Measurements from ENCODE around the gene SELL.
"Not testable (repeated sequence)": the region's sequence is repeated elsewhere in the genome, so short reads cannot be mapped to it uniquely, and the experiment has no call there.

Gene SELL

DNA sequence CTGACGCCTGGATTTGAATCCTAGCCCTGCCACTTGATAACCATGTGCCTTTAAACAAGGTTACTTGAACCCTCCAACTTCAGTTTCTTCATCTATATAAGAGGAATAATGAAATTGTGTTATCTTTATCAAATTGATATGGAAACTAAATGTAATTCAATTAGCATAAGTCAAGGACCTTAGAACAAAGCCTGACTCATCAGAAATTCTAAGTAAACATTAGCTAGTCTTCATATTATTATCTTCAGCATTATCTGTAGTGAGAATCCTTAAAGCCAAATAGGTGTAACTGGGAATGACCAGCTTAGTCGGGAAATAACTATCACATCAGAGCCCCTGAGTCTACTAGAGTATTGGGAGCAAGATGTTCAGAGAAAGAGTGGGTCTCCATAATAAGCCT lies 6.6 kb downstream of the SELL start:
- DNase-seq = no peak

DNA sequence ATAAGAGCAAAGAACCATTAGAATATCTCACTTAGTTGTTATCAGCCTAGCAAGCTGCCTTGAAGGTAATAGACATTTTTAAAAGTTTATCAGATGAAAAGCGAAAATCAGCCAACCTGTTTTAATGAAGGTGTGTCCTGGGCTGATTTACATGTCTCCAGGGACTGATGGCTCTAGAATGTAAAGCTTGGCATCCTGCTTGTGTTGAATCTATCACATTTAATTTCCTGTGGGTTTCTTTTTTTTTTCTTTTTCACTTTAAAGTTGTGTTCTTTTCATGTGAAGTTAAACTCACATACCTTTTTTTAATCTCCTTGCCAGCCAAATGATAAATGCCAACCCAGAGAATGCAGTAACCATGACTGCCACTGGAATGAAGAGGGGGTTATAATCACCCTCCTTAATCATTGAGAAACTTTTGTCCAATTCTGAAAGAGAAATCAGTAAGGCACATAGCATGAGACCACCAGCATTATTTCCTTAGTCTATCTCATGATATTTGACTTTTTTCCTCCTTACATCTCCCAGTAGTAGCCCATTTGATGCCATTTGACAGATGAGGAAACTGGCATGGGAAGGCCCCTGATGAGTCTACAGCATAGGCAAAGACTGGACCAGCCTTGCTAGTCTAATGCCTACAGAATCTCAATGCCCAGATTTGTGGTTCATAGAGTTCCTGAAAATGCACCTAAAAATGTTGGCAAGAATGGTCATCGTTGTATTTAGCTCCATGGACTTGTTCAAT lies 10.0 kb downstream of the SELL start:
- no peak for DNase-seq

DNA sequence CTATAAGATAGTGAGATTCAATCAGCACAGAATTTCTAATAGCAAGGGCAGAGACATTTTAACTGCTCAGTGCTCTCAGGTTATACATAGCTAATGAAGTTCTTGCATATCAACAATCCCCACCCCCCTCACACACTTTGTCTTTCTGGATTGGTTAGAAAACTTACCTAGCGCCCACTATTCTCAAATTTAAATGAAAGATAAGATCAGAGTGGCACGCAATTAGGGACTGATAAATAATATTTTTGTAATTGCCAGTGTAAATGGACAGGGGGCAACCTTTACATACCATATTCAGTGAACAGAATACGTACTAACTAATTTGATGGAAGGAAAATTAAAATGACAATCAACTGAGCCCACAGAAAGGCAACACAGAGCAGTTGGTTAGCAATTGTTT lies 11.7 kb downstream of the SELL start:
- DNase-seq = no peak

DNA sequence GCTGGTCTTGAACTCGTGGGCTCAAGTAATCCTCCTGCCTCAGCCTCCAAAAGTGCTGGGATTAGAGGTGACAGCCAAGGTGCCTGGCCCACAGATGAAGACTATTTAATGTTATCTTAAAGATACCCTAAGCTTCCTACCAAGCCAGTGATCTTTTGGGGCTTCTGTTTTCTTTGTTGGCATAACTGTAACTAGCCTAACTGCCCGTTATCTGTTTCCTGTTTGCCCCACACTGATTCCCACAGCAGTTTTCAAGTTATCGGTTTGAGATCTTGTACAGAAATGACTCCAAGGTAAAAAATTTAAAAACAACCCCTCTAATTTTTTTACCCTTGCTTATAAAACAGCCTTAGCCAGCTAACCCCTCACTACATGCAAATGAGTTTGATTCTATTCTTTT lies 12.4 kb downstream of the SELL start:
- DNase-seq = no peak

DNA sequence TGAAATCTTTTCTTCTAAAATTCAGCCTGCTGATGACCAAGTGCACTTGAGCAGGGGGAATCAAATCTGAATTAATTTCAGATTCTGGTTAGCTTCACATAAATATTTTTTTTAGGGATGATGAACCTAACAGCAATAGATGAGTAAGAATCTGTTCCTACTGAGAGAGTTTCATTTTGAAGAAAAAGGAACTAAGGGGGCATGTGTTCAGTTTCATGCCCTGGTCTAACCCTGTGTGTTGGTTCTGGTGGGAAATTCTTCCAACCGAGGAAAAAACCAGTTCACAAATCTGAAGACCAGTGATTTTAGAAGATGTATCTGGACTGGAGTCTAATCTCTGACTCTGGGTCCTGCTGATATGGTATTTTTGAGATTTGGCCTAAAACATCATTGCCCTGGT lies 13.7 kb downstream of the SELL start:
- no peak for DNase-seq

DNA sequence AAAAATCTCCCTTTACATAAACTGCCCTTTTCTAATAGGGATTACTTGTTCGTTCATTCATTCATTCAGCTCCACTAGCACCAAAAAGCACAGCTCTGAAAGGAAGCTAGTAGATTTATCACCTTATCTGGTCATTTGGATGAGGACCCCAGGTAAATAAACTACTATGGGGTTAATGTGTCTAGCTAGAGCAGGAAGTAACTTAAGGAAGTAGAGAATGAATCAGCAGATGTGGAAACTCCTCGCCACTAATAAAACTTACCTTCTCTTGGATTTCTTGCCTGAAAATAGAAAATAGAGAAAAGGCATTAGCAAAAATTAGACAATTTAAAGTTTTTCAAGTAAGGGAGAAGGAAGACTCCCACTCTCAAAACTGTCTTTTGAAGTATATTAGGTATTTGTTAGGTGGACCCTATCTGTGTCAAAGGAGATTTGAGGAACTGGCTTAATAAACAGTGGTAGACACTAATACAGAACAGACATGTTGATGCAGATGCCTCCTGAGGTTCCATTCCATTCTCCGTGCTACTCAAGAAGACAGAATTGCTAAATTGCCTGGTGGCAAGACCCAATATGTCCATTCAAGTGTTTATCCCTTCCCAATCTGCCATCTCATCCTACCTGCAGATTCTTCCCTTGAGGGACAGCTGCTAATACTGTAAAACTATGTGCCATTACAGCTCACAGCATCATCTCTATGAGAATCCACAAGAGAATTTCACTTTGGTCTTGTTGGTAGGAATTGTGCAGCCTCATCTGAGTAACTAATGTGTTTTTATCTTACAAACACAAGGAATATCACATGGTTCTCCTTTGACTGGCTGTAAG lies 14.9 kb downstream of the SELL start:
- no peak for DNase-seq

DNA sequence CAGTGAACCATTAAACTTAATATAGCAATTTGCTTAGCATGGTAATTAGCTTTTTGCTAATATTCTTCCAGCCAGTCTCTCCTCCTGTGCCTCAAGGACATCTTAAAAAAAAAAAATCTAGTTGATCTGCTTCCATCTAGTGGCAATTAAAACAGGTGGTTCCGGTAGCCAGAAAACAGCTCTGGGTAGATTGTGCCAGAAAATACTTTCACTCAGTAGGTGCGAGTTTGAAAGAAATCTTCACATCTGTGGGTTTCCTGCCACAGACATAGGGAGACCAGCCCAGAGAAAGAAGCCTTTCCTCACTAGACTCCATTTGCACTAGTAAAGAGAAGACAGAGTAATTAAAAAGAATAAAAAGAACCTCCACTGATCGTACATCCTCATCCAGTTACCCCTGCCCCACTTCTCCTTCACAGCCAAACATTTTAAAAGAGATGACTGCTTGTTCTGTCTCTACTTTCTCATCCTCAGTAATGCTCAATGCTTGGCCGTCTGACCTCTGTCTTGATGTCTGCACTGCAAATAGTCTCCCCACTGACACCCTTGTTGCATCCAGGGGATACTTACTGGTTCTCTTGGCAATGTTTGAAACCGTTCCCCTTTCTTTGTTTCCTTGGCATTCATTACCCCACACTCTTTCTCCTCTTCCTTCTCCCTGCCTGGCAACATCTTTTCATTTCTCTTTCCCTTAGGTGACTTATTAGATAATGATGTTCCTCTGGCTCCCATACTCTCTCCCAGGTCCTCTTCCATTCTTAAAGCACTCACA lies 16.9 kb downstream of the SELL start:
- DNase-seq = peak in 6 of 14 donors; percentile 4 to 15 (median 10)

DNA sequence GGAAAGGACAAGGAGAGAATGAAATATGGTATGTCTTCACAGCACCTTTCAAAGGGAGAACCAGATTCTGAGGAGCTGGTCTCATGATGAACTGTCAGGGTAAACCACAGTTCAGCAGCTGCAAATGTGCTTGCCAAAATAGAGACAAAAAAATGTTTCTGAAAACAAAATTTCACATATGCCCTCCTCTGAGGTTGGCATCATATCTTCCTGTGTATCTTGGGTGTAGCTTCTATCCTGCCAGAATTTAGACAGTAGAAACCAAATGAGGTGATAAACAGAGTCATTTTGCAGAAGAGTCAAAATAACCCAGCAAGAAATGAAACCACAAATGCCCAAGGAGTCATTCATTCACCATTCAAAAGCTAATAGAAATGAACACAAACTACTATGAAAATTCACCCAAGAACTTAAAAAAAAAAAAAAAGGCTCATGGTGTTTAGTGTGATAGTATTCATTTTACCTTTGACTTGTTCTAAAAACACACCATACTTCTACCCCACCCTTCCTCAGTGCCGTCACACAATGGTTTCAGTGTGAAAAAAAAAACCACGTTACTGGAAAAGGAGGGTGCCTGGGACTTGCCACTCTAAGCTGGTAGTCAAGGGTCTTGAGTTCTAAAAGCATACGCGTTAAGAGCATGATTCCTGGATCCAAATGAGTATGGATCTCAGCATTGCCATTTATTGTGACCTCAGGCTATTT lies 18.5 kb downstream of the SELL start:
- DNase-seq = no peak

DNA sequence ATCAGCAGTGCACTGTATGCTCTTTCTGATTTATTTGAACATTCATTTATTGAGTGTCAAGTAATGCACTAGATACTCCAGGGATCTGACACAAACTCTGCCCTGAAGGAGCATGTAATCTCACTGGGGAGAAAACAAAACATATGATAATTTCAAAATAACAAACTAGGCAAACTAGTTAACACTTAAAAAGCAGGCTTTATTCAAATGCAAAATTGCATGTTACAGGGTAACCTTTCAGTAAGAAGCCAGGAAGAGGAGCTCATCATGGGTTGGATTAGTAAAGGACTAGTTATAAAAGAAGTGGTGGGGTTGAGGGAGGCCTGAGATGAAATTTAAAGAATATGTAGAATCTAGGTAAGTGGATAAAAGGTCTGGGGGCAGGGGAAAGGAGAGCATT lies 20.9 kb downstream of the SELL start:
- DNase-seq = no peak

DNA sequence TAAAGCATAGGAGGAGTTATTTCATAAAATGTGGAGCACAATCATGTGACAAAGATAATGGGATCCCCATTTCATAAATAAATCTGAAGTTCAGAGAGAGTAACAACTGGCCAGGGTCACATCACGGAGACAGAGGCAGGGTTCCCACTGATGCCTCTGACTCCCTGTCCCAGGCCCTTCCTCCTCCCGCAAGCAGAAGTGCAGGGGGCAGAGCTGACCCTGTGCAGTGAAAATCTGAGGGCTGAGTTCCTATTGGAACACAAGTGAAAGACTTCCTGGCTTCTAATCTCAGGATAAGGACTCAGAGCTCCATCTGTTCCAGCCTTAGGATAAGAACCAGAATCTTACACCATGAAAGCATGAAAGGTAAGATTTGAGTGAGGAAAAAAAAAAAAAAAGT lies 22.0 kb downstream of the SELL start:
- DNase-seq = no peak

DNA sequence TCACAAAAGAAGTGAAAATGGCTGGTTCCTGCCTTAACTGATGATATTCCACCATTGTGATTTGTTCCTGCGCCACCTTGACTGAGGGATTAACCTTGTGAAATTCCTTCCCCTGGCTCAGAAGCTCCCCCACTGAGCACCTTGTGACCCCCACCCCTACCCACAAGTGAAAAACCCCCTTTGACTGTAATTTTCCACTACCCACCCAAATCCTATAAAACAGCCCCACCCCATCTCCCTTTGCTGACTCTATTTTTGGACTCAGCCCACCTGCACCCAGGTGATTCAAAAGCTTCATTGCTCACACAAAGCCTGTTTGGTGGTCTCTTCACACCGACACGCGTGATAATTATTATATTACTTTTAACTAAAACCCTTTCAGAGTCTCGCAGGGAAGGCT lies 23.0 kb downstream of the SELL start:
- DNase-seq = not testable (repeated sequence)

DNA sequence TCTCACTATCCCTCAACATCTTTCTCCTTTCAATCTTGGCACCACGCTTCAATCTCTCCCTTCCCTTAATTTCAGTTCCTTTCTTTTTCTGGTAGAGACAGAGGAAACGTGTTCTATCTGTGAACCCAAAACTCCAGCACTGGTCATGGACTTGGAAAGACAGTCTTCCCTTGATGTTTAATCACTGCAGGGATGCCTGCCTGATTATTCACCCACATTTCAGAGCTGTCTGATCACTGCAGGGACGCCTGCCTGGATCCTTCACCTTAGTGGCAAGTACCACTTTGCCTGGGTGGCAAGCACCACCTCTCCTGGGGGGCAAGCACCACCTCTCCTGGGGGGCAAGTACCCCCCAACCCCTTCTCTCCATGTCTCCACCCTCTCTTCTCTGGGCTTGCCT lies 27.8 kb downstream of the SELL start:
- DNase-seq = no peak

DNA sequence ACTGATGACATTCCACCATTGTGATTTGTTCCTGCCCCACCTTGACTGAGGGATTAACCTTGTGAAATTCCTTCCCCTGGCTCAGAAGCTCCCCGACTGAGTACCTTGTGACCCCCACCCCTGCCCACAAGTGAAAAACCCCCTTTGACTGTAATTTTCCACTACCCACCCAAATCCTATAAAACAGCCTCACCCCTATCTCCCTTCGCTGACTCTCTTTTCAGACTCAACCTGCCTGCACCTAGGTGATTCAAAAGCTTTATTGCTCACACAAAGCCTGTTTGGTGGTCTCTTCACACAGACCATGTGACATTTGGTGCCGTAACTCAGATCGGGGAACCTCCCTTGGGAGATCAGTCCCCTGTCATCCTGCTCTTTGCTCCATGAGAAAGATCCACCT lies 28.3 kb downstream of the SELL start:
- DNase-seq = not testable (repeated sequence)

DNA sequence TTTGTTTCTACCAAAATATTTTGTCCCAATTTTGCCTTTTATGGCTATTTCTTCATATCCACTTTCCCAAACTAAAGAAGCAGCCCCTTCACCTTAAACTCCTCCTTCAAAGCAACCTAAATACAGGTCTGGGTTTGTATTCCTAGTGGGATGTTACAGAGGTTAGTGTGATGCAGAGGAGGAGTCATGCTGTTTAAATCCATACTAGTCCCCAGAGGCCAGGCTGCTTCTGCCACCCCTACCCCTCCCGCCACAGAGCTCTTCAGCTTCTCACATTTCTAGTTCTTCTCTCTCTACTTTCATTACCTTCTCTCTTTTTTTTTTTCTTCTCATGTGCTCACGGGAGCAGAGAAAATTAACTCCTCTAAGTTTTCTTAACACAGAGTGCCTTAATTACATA lies 29.3 kb downstream of the SELL start:
- DNase-seq = no peak

DNA sequence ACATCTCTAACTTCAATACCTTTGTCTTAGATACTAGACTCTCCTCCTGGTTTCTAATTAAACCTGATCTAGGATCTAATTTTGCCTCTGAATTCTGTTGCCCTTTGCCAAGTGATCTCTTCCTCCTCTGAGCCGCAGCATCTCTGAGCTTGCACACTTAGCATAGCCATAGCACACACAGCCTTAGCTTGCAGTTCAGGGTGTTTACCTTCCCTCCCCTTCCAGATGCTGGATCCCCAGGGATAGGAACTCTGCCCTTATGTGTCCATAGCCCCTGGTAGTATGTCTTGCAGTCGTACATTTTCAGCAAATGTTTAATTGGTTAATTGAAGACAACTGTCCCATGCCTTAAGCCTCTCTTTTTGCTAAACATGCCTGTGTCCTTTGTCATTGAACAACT lies 30.3 kb downstream of the SELL start:
- DNase-seq = no peak

DNA sequence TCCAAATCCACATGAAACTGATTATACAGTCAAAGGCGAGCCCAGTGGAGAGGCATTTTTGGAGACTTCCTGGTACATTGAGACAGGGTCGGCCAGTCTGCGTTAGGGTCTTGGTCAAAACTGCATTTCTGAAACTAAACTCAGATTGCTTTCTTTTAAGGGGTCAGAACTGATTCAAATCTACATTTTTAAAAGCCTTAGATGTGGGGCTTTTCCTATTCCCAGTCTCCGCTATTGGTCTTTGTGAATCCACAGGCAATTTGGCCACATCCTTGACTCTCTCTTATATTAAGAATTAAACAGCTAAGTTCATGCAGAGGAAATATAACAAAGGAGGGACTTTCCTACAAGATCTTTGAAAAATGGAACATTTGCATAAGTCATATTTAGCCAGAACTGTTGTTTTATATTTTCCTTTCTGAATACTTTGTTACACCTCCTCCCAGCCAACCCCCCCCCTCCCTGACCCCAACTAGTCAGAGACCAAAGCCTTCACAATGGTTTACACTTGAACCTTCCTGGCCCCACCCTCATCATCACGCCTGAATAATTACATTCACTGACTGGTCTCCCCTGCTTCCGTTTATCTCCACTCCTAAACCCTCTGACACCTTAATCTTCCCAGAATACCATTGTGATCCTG lies 30.9 kb downstream of the SELL start:
- DNase-seq = no peak

DNA sequence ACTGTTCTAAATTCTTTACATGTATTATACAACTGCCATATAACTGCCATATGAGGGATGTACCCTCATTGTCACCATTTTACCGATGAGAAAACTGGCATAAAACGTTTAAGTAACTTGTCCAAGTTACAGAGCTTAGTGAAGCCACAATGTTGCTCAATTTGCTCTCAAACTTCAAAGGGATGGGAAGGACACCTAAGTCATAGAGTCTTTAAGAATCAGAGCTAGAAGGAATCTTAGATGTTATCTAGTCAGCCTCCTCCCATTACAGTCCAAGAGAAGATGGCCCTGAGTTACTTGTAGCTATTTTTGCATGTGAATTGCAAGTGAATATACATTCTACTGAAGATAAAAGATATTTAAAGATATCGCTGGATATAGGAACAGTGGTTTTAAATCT lies 31.7 kb downstream of the SELL start:
- no peak for DNase-seq

DNA sequence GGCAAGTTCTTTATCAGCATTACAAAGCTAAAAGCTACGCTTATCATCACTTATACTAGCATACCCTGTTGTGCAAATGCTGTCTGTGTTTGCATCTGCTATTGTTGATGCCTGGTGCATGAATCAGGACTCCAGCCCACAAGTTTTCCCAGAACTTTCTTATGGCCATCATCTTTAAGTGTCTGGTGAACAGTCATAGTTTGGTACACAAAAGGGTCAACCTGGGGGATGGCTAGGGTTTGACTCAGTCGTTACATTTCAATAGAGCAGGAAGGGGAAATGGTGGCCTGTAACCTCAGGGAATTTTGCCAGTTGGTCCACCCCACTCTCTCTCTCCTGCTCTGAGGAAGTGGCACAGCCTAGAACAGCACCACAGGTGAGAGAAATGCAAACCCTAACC lies 35.4 kb downstream of the SELL start:
- DNase-seq = no peak

DNA sequence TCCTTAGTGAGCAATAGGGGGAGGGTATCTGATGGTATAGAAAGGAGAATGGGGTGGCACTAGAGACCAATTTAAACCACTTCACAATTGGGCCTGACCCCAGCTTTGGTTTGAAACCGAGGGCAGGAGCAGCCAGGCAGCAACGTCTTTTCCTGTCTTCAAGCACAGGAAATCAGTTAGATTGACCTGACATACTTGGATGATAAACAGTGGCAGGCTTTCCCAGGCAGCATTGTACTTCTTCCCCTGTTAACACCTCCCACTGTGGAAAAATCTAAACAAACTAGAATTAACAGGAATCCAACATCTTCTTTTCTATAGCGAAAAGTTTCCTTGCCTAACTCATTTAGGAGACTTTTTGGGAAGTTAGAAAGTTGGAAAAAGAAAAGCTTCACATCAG lies 40.6 kb downstream of the SELL start:
- DNase-seq = no peak

DNA sequence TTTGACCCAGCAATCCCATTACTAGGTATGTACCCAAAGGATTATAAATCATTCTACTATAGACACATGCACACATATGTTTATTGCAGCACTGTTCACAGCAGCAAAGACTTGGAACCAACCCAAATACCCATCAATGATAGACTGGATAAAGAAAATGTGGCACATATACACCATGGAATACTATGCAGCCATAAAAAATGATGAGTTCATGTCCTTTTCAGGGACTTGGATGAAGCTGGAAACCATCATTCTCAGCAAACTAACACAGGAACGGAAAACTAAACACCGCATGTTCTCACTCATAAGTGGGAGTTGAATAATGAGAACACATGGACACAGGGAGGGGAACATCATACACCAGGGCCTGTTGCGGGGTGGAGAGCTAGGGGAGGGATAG lies 41.2 kb downstream of the SELL start:
- DNase-seq = not testable (repeated sequence)

DNA sequence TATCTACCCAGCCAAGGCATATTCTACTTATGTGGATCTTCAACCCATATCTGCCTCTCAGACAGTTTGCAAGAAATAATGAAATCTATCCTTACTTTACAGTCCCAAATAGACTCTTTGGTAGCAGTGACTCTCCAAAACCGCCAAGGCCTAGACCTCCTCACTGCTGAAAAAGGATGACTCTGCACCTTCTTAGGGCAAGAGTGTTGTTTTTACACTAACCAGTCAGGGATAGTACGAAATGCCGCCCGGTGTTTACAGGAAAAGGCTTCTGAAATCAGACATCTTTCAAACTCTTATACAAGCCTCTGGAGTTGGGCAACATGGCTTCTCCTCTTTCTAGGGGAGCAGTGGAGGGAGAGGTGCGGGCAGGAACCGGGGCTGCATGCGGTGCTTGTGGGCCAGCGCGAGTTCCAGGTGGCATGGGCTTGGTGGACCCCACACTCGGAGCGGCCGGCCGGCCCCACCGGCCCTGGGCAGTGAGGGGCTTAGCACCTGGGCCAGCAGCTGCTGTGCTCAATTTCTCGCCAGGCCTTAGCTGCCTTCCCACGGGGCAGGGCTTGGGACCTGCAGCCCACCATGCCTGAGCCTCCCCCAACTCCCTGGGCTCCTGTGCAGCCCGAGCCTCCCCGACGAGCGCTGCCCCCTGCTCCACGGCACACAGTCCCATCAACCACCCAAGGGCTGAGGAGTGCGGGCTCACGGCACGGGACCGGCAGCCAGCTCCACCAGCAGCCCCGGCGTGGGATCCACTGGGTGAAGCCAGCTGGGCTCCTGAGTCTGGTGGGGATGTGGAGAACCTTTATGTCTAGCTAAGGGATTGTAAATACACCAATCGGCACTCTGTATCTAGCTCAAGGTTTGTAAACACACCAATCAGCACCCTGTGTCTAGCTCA lies 43.5 kb downstream of the SELL start:
- DNase-seq = not testable (repeated sequence)

All from C1 segment of cervical spinal cord (tissue), 14 donors.